Measurements from ENCODE around the gene SFI1.
A peak's percentile ranks its signal among the peaks of the same experiment; 100 is the strongest.

Gene SFI1

GRCh38 chr22:31639436-31640039, 143.2 kb downstream of the SFI1 start:
- DNase-seq = no peak
- in situ Hi-C loops (cut with HindIII; ENCODE audit: low pct_ligation_motif_present, low sequenced_read_pairs) = no loop called here
- Histone ChIP-seq H3K27me3 (replicated peaks) (no peaks in the 10 kb centered on the region), H3K27ac (no peak overlapping the region), H3K36me3 (replicated peaks) (no peaks in the 10 kb centered on the region), H3K4me3 (ENCODE audit: low read depth, low read length) (no peak overlapping the region)
- TF ChIP-seq, protein P1, sequence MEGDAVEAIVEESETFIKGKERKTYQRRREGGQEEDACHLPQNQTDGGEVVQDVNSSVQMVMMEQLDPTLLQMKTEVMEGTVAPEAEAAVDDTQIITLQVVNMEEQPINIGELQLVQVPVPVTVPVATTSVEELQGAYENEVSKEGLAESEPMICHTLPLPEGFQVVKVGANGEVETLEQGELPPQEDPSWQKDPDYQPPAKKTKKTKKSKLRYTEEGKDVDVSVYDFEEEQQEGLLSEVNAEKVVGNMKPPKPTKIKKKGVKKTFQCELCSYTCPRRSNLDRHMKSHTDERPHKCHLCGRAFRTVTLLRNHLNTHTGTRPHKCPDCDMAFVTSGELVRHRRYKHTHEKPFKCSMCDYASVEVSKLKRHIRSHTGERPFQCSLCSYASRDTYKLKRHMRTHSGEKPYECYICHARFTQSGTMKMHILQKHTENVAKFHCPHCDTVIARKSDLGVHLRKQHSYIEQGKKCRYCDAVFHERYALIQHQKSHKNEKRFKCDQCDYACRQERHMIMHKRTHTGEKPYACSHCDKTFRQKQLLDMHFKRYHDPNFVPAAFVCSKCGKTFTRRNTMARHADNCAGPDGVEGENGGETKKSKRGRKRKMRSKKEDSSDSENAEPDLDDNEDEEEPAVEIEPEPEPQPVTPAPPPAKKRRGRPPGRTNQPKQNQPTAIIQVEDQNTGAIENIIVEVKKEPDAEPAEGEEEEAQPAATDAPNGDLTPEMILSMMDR (IDR thresholded peaks at IDR 0.05; ENCODE audit: low read depth, low read length, missing control alignments) = no peak

DNA sequence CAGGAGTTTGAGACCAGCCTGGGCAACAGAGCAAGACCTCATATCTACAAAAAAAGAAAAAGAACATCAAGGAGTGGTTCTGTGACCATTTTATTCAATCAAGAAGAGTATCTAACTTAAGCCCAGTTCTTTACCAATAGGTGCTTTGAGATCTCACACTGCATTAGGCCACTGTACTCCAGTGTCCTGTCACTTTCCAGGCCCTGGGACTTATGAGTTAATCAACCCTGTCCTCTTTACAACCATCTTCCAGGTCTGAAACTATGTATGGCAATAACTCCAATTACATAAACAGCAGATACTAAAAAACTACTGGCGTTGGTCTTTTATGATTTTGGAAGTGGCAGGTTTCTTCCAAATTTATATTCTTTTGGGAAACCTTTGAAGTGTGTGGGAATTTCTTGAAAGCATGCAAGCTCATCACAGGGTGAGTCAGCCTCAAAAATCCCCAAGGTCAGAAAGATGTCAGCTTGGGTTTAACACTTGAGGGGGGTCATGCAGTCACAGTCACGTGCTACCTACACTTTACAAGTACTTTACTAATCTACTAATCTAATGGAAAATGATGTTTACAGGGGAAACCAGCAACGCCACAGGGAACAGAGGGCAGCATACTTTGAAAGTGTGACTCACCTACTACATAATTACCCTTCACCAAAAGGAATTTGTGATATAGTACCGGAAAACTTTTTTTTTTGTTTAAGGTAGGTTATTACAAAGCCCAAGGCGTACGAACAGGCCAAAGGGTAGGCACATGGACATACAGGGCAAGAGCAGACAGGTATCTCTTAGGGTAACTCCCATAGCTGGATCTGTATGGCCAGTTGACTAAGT, 150.1 kb downstream of the SFI1 start:
- no peaks in the 10 kb centered on the region for H3K27me3 ChIP-seq (replicated peaks)
- in situ Hi-C loops (cut with HindIII; ENCODE audit: low pct_ligation_motif_present, low sequenced_read_pairs) = no loop called here
- TF ChIP-seq, protein P1 (IDR thresholded peaks at IDR 0.05; ENCODE audit: low read depth, low read length, missing control alignments) = no peak
- H3K4me3 ChIP-seq (ENCODE audit: low read depth, low read length) = no peak overlapping the region
- H3K27ac ChIP-seq = peak overlapping the region; percentile 92
- DNase-seq = peak; percentile 97
- H3K36me3 ChIP-seq (replicated peaks) = peaks cover 2% of the 10 kb centered on the region

DNA sequence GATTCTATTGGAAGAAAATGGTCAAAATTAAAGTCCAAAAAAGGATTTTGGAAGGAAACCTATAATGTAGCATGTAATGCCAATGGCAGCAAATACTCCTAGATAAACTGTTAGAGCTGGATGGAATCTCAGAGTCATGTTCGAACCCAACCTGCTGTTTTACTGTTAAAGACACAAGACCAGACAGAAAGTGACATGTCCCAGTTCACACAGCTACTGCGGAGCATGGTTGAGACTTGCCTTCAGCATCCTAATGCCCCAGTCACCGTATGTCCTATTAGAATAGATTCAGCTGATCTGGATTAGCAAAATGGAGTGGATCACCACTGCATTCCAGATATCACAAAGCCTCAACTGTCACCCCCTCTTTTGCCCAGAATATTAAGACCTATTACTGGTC, 150.7 kb downstream of the SFI1 start:
- in situ Hi-C loops (cut with HindIII; ENCODE audit: low pct_ligation_motif_present, low sequenced_read_pairs) = no loop called here
- DNase-seq = no peak
- H3K36me3 ChIP-seq (replicated peaks) = peaks cover 2% of the 10 kb centered on the region

GRCh38 chr22:31647523-31648320, 151.4 kb downstream of the SFI1 start:
- no peaks in the 10 kb centered on the region for H3K27me3 ChIP-seq (replicated peaks)
- peak overlapping the region; percentile 92 for H3K27ac ChIP-seq
- peaks cover 2% of the 10 kb centered on the region for H3K36me3 ChIP-seq (replicated peaks)
- peak; percentile 86 for DNase-seq
- TF ChIP-seq, protein P1 (IDR thresholded peaks at IDR 0.05; ENCODE audit: low read depth, low read length, missing control alignments) = no peak
- in situ Hi-C loops (cut with HindIII; ENCODE audit: low pct_ligation_motif_present, low sequenced_read_pairs) = no loop called here
- H3K4me3 ChIP-seq (ENCODE audit: low read depth, low read length) = no peak overlapping the region

More for the DNA sequence above, 150.7 kb downstream of the SFI1 start:
- Histone ChIP-seq H3K27ac (peak overlapping the region; percentile 92), H3K27me3 (replicated peaks) (no peaks in the 10 kb centered on the region), H3K4me3 (ENCODE audit: low read depth, low read length) (no peak overlapping the region)
- TF ChIP-seq, protein P1 (IDR thresholded peaks at IDR 0.05; ENCODE audit: low read depth, low read length, missing control alignments) = no peak

DNA sequence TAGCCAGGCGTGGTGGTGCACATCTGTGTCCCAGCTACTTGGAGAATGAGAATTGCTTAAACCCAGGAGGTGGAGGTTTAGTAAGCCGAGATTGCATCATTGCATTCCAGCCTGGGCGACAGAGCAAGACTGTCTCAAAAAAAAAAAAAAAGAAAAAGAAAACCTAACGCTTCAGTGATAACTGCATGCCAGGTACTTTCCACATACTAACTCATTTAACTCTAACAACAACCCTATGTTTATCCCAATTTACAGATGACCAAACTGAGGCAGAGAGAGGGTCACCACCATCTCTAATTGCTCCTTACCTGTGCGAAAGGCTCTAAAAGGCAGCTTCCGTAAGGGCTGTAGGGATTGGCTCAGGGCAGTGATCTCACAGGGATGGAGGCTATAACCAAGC, 154.1 kb downstream of the SFI1 start:
- Histone ChIP-seq H3K36me3 (replicated peaks) (no peaks in the 10 kb centered on the region), H3K27me3 (replicated peaks) (no peaks in the 10 kb centered on the region), H3K27ac (peak overlapping the region; percentile 50), H3K4me3 (ENCODE audit: low read depth, low read length) (no peak overlapping the region)
- peak; percentile 70 for DNase-seq
- in situ Hi-C loops (cut with HindIII; ENCODE audit: low pct_ligation_motif_present, low sequenced_read_pairs) = no loop called here
- TF ChIP-seq, protein P1 (IDR thresholded peaks at IDR 0.05; ENCODE audit: low read depth, low read length, missing control alignments) = no peak
